Dedifferentiated amniotic fluid mesenchymal stem cell (primary cell): ENCODE data around the gene OTC.

Experiments used
- DNase-seq: peaks from one replicate; pipeline ENCODE4 v3.0.0-alpha.2; 2016; ENCODE audit errors: extremely low spot score

Gene OTC

DNA sequence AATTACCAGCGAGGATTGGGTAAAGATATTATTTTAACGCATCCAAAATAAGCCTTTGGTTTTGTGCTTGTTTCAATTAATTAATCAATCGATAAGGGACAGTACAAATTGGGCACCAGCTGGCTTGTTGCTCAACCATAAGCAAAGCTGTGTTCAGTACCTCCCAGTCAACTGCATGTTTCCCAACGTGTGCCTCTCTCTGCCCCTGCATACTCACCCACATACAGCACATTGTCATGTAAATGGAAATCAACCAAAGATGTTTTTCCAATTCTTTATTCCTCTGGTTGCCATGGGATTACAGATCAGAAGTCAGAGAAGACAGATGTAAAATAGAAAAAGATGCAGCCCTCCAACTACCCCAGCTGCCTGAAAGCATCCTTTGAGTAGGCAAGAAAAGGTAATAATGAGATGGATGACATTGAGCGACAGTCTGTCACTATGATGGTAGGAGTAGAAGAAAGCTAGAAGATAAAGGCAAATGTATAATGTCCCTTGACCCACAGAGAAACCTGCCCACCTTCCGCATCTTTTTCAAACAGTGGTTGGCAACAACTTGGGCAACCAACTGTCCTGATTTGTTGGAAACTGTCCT, 116.3 kb downstream of the OTC start:
- no peak for DNase-seq
